ENCODE measurements around the gene TNRC6C.

DNA sequence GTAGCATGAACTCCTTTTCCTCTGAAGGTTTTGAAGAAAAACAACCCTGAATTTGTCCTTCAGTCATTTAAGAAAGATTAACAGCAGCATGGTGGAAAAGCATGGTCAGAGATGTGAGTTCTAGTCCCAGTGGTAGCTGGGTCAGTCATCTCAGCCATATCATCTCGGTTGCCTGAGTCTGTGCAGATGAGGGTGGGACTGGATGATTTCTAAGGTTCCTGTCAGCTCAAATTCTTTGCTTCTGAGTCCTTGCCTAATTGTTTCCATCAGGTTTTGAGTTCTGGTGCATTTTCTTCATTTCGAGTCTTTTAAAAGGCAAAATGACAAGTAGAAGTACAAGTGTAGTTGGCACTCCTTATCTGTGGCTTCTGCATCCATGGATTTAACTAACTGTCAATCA, 63.9 kb downstream of the TNRC6C start:
- TF ChIP-seq POLR2AphosphoS5 (IDR thresholded peaks at IDR 0.05) (no peak), CTCF (IDR thresholded peaks at IDR 0.05) (no peak), POLR2A (IDR thresholded peaks at IDR 0.05) (no peak)

Measured in breast epithelium (tissue), 3 donors.